GM12872 (cell line): Measurements from ENCODE around the gene MLLT6.

ENCODE experiments used
- TF ChIP-seq, protein P1 (sequence below): IDR thresholded peaks from 3 replicates; pipeline ENCODE4 v1.5.1; 2011; ENCODE audit warnings: low read depth, mild to moderate bottlenecking, low read length, moderate library complexity; ENCODE audit not compliant: insufficient read depth

MLLT6 gene

DNA sequence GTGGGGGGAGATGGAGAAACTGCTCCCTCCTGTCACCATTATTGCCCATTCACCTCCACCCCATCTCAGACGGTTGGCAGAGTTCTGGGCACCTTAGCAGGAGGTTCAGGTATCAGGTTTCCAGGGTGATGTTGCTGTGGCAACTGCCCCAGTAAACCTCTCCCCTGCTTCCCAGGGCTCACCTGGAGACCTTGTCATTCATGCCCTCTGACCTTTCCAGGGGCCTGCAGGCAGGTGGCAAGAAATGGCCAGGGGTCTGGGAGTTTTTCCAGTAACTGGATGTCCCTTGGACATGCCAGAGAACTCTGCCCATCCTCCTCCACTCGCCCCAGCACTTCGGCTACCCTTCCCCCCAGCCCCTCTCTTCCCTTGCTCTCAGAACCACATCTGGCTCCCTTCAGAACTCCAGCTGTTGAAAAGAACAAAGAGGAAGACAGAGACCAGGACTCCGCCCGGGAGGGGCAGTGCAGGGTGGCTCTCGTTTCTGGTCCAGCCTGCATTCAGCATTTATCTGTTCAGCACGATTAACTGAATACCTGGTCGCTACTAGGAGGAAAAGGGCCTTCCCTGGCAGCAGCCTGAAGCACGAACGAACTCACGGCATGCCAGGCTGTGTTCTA, 8.5 kb downstream of the MLLT6 start:
- TF ChIP-seq, protein P1, sequence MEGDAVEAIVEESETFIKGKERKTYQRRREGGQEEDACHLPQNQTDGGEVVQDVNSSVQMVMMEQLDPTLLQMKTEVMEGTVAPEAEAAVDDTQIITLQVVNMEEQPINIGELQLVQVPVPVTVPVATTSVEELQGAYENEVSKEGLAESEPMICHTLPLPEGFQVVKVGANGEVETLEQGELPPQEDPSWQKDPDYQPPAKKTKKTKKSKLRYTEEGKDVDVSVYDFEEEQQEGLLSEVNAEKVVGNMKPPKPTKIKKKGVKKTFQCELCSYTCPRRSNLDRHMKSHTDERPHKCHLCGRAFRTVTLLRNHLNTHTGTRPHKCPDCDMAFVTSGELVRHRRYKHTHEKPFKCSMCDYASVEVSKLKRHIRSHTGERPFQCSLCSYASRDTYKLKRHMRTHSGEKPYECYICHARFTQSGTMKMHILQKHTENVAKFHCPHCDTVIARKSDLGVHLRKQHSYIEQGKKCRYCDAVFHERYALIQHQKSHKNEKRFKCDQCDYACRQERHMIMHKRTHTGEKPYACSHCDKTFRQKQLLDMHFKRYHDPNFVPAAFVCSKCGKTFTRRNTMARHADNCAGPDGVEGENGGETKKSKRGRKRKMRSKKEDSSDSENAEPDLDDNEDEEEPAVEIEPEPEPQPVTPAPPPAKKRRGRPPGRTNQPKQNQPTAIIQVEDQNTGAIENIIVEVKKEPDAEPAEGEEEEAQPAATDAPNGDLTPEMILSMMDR: no peak

DNA sequence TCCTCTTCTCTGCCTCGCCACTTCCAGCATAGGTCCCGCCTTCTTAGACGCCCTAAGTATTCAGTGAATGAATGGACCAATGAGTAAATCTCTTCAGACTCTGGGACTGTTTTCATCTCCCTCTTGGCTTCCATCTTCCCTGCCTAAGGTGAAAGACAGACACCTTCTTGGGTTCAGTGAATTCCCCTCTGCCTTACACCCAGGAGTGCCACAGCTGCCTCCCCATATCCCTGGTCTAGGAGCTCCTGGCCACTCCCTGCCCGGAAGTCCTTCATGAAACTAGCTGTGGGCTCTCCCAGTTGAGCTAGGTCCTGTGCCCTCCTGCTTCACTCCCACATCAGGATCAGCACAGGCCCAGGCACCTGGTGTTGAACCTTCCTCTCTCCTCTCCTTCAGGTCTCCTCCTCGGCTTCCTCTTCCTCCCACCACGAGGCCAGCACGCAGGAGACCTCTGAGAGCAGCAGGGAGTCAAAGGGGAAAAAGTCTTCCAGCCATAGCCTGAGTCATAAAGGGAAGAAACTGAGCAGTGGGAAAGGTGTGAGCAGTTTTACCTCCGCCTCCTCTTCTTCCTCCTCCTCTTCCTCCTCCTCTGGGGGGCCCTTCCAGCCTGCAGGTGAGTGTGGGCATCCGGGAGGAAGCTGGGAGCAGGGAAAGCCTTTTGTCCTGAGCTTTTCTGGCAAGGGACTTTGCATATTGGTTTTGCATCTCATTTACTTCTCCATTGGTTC, 10.3 kb downstream of the MLLT6 start:
- TF ChIP-seq, protein P1: no peak

DNA sequence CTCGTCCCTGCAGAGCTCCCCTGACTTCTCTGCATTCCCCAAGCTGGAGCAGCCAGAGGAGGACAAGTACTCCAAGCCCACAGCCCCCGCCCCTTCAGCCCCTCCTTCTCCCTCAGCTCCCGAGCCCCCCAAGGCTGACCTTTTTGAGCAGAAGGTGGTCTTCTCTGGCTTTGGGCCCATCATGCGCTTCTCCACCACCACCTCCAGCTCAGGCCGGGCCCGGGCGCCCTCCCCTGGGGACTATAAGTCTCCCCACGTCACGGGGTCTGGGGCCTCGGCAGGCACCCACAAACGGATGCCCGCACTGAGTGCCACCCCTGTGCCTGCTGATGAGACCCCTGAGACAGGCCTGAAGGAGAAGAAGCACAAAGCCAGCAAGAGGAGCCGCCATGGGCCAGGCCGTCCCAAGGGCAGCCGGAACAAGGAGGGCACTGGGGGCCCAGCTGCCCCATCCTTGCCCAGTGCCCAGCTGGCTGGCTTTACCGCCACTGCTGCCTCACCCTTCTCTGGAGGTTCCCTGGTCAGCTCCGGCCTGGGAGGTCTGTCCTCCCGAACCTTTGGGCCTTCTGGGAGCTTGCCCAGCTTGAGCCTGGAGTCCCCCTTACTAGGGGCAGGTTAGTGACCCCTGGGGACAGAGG, 11.4 kb downstream of the MLLT6 start:
- TF ChIP-seq, protein P1: no peak

DNA sequence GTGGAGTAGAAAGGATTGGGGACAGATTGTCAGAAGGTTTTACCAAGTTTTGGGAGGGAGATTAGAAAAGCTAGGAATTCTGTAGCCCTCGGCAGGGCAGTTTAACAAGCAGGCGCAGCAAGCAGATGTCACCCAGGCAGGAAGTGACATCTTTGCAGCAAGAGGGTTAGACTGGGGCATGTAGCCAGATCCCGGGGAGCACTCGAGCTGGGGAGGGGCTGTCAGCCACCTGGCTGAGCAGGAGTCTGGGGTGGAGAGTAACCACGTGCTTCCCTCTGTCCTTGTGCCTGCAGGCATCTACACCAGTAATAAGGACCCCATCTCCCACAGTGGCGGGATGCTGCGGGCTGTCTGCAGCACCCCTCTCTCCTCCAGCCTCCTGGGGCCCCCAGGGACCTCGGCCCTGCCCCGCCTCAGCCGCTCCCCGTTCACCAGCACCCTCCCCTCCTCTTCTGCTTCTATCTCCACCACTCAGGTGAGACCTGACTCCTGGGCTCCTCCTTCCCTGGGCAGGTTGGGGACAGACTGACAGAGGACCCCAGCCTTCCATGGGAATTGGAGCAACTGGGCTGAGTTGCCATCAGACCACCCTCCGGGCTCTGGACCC, 12.2 kb downstream of the MLLT6 start:
- TF ChIP-seq, protein P1: no peak

DNA sequence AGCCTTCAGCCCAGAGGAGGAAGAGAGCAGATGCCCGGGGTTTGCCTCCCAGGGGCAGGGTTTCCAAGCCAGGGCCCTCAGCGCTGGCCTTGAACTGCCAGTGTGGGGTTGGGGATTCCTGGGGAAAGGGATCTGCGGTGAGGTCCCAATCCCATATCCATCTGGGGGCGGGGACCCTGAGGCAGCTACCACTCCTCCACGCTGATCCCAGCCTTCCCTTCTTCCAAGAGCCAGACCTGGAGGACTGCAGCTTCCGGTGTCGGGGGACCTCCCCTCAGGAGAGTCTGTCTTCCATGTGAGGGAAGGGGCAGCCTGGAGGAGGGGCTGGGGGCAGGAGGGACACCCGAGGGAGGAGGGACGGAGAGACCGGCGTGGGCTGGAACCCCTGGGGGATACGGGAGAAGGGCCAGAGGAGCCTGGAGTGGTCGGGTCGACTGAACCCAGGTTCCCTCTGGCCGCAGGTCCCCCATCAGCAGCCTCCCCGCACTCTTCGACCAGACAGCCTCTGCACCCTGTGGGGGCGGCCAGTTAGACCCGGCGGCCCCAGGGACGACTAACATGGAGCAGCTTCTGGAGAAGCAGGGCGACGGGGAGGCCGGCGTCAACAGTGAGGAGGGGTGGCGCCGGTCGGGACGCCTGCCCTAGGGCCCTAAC, 14.3 kb downstream of the MLLT6 start:
- TF ChIP-seq, protein P1: no peak

DNA sequence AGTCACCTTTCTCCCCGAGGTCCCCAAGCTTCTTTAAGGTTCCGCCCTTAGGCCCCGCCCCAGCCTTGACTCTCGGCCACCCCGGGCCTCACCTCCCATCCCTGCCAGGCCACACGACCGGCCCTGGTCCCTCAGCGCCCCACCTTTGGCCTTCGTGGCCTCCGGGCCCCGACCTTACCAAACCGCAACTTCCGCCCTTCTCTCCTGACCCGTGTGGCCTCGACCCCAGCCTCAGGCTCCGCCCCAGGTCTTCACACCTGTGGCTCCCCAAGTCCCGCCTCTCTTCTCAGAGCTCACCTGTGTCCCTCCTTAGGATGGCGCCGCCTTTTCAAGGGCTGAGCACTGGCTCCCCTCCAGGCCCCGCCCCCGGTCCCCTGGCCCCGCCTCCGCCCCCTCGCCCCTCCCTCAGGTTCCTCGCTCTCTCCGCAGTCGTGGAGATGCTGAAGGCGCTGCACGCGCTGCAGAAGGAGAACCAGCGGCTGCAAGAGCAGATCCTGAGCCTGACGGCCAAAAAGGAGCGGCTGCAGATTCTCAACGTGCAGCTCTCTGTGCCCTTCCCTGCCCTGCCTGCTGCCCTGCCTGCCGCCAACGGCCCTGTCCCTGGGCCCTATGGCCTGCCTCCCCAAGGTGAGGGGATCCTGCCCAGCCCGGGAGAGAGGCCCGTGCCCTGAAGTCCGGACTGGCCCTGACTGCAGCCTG, 15.0 kb downstream of the MLLT6 start:
- TF ChIP-seq, protein P1: no peak
